KOPT-K1 (cell line): ENCODE data around the gene SERPINA5.

Experiments
- H3K27ac ChIP-seq: fragments of 200-600 bp; sonication (generic); 2 replicates; pipeline ENCODE4 v1.5.1; 2016; ENCODE audit warnings: antibody characterized with exemption, mild to moderate bottlenecking, low read depth, low read length; ENCODE audit not compliant: poor library complexity, severe bottlenecking
- H3K36me3 ChIP-seq: fragments of 200-600 bp; sonication (generic); 2 replicates; pipeline ENCODE4 v1.5.1; 2017; ENCODE audit warnings: antibody characterized with exemption, mild to moderate bottlenecking, low read length, moderate library complexity; ENCODE audit not compliant: insufficient read depth
- H3K9me3 ChIP-seq: fragments of 200-600 bp; sonication (generic); 2 replicates; pipeline ENCODE4 v1.5.1; 2017; ENCODE audit warnings: antibody characterized with exemption, low read length, mild to moderate bottlenecking; ENCODE audit not compliant: insufficient read depth, poor library complexity, severe bottlenecking

Gene SERPINA5

GRCh38 chr14:94617366-94617941 is 36.2 kb downstream of the SERPINA5 start:
- Histone ChIP-seq H3K36me3 (no peaks in the 10 kb centered on the region), H3K9me3 (peaks cover 21% of the 10 kb centered on the region), H3K27ac (no peak overlapping the region)

- H3K27ac ChIP-seq, result no peak overlapping the region
- H3K36me3 ChIP-seq, result no peaks in the 10 kb centered on the region
These were observed 37.0 kb downstream of the SERPINA5 start for GRCh38 chr14:94617988-94618822.

GRCh38 chr14:94619297-94619696 is 38.1 kb downstream of the SERPINA5 start:
- Histone ChIP-seq H3K36me3 (no peaks in the 10 kb centered on the region), H3K27ac (no peak overlapping the region), H3K9me3 (peaks cover 21% of the 10 kb centered on the region)

More at GRCh38 chr14:94617988-94618822, 37.0 kb downstream of the SERPINA5 start:
- peaks cover 21% of the 10 kb centered on the region for H3K9me3 ChIP-seq

GRCh38 chr14:94620597-94620996 is 39.4 kb downstream of the SERPINA5 start:
- Histone ChIP-seq H3K9me3 (peaks cover 21% of the 10 kb centered on the region), H3K27ac (no peak overlapping the region), H3K36me3 (no peaks in the 10 kb centered on the region)

GRCh38 chr14:94621358-94622134 is 40.3 kb downstream of the SERPINA5 start:
- H3K27ac ChIP-seq, result no peak overlapping the region
- no peaks in the 10 kb centered on the region for H3K36me3 ChIP-seq
- H3K9me3 ChIP-seq, result peaks cover 21% of the 10 kb centered on the region

GRCh38 chr14:94622653-94623421 is 41.6 kb downstream of the SERPINA5 start:
- peaks cover 12% of the 10 kb centered on the region for H3K9me3 ChIP-seq
- H3K36me3 ChIP-seq, result no peaks in the 10 kb centered on the region
- H3K27ac ChIP-seq, result no peak overlapping the region

GRCh38 chr14:94623422-94623809 is 42.2 kb downstream of the SERPINA5 start:
- Histone ChIP-seq H3K27ac (no peak overlapping the region), H3K36me3 (no peaks in the 10 kb centered on the region), H3K9me3 (peaks cover 7% of the 10 kb centered on the region)

- Histone ChIP-seq H3K9me3 (peaks cover under 1% of the 10 kb centered on the region), H3K27ac (no peak overlapping the region), H3K36me3 (no peaks in the 10 kb centered on the region)
These were observed 42.8 kb downstream of the SERPINA5 start for GRCh38 chr14:94623856-94624499.

- no peaks in the 10 kb centered on the region for H3K9me3 ChIP-seq
- H3K36me3 ChIP-seq, result no peaks in the 10 kb centered on the region
- H3K27ac ChIP-seq, result no peak overlapping the region
These were observed 43.5 kb downstream of the SERPINA5 start for GRCh38 chr14:94624537-94625352.

GRCh38 chr14:94625353-94625635 is 44.1 kb downstream of the SERPINA5 start:
- no peak overlapping the region for H3K27ac ChIP-seq
- no peaks in the 10 kb centered on the region for H3K9me3 ChIP-seq
- H3K36me3 ChIP-seq, result no peaks in the 10 kb centered on the region

- Histone ChIP-seq H3K36me3 (no peaks in the 10 kb centered on the region), H3K27ac (no peak overlapping the region), H3K9me3 (no peaks in the 10 kb centered on the region)
These were observed 47.4 kb downstream of the SERPINA5 start for GRCh38 chr14:94628578-94628977.

GRCh38 chr14:94630396-94630795 is 49.2 kb downstream of the SERPINA5 start:
- H3K36me3 ChIP-seq, result no peaks in the 10 kb centered on the region
- H3K9me3 ChIP-seq, result no peaks in the 10 kb centered on the region
- no peak overlapping the region for H3K27ac ChIP-seq

- no peaks in the 10 kb centered on the region for H3K36me3 ChIP-seq
- H3K27ac ChIP-seq, result no peak overlapping the region
- no peaks in the 10 kb centered on the region for H3K9me3 ChIP-seq
These were observed 49.8 kb downstream of the SERPINA5 start for GRCh38 chr14:94631050-94631449.
